Neural cell (in vitro differentiated cells): ENCODE measurements around the gene CHRNA4. TPM values are rescaled to one million over a fixed set of nuclear protein-coding genes. Genes with fewer than 3 reads are reported as not detected.

ENCODE experiments used
- H2AFZ ChIP-seq: fragments of 200-600, 300-800 bp; sonication (generic), shearing (Covaris generic); 2 replicates; pipeline ENCODE4 v1.6.0; 2014; ENCODE audit warnings: low read depth, mild to moderate bottlenecking, antibody characterized with exemption, low read length, moderate library complexity
- H3F3A ChIP-seq: fragments of 200-600 bp; shearing (Covaris generic); 2 replicates; pipeline ENCODE4 v1.6.1; 2016; ENCODE audit warnings: mild to moderate bottlenecking, moderate library complexity, mixed read lengths, antibody characterized with exemption, low read length; ENCODE audit not compliant: insufficient read depth, poor library complexity, severe bottlenecking
- H3K27ac ChIP-seq: fragments of 200-600, 300-800 bp; sonication (generic), shearing (Covaris generic); 2 replicates; pipeline ENCODE4 v1.5.1; 2014; ENCODE audit warnings: mild to moderate bottlenecking, low read length, moderate library complexity
- H3K27me3 ChIP-seq: fragments of 300-800, 200-600 bp; sonication (generic), shearing (Covaris generic); 2 replicates; pipeline ENCODE4 v1.6.0; 2014; ENCODE audit warnings: mild to moderate bottlenecking, low read depth, low read length, moderate library complexity; ENCODE audit not compliant: insufficient read depth
- H3K36me3 ChIP-seq: fragments of 300-800, 200-600 bp; sonication (generic), shearing (Covaris generic); 2 replicates; pipeline ENCODE4 v1.5.1; 2014; ENCODE audit warnings: mild to moderate bottlenecking, antibody characterized with exemption, low read length, moderate library complexity; ENCODE audit not compliant: insufficient read depth
- H3K4me2 ChIP-seq: fragments of 300-800, 200-600 bp; sonication (generic), shearing (Covaris generic); 2 replicates; pipeline ENCODE4 v1.6.0; 2014; ENCODE audit warnings: mild to moderate bottlenecking, low read length
- H3K4me3 ChIP-seq: fragments of 300-800, 200-600 bp; sonication (generic), shearing (Covaris generic); 2 replicates; pipeline ENCODE4 v1.5.1; 2014; ENCODE audit warnings: mild to moderate bottlenecking, low read length, moderate library complexity
- H3K79me2 ChIP-seq: fragments of 200-600 bp; shearing (Covaris generic); replicated peaks from 2 replicates; pipeline ENCODE4 v1.6.0; 2014; ENCODE audit warnings: mild to moderate bottlenecking, low read length, moderate library complexity; ENCODE audit not compliant: insufficient read depth
- H3K9ac ChIP-seq: fragments of 300-800, 200-600 bp; sonication (generic), shearing (Covaris generic); 2 replicates; pipeline ENCODE4 v1.6.1; 2016; ENCODE audit warnings: mild to moderate bottlenecking, low read length, mixed read lengths
- H3K9me2 ChIP-seq: fragments of 200-600 bp; shearing (Covaris generic); 2 replicates; pipeline ENCODE4 v1.6.1; 2016; ENCODE audit warnings: mild to moderate bottlenecking, low read length, mixed read lengths; ENCODE audit not compliant: insufficient read depth
- H3K9me3 ChIP-seq: fragments of 200-600, 300-800 bp; sonication (generic), shearing (Covaris generic); 2 replicates; pipeline ENCODE4 v1.6.1; 2016; ENCODE audit warnings: mild to moderate bottlenecking, mixed run types, low read length, moderate library complexity, mixed read lengths
- H4K20me1 ChIP-seq: fragments of 200-600 bp; shearing (Covaris generic); 2 replicates; pipeline ENCODE4 v1.6.1; 2016; ENCODE audit warnings: mild to moderate bottlenecking, mixed run types; ENCODE audit not compliant: insufficient read depth
- EP300 ChIP-seq: fragments of 450-650 bp; conservative IDR thresholded peaks from 2 replicates; pipeline ENCODE4 v1.6.1; 2014; ENCODE audit warnings: antibody characterized with exemption, mild to moderate bottlenecking, moderate library complexity; ENCODE audit not compliant: poor library complexity, severe bottlenecking
- EZH2 ChIP-seq: fragments of 200-600, 300-800 bp; shearing (Covaris generic), sonication (generic); IDR thresholded peaks from 2 replicates; pipeline ENCODE4 v1.6.1; 2014; ENCODE audit warnings: antibody characterized with exemption, low read length, borderline replicate concordance, mild to moderate bottlenecking; ENCODE audit not compliant: insufficient read depth, poor library complexity, severe bottlenecking
- MXI1 ChIP-seq: fragments of 450-650 bp; conservative IDR thresholded peaks from 2 replicates; pipeline ENCODE4 v1.6.1; 2014; ENCODE audit warnings: antibody characterized with exemption, mild to moderate bottlenecking; ENCODE audit not compliant: poor library complexity, severe bottlenecking
- POLR2AphosphoS5 ChIP-seq: IDR thresholded peaks from 2 replicates; pipeline ENCODE4 v1.6.1; 2012
- RAD21 ChIP-seq: fragments of 450-650 bp; conservative IDR thresholded peaks from 2 replicates; pipeline ENCODE4 v1.6.1; 2014; ENCODE audit warnings: antibody characterized with exemption, mild to moderate bottlenecking, moderate library complexity
- SMC3 ChIP-seq: fragments of 450-650 bp; conservative IDR thresholded peaks from 2 replicates; pipeline ENCODE4 v1.6.1; 2014; ENCODE audit warnings: antibody characterized with exemption, mild to moderate bottlenecking, moderate library complexity; ENCODE audit not compliant: poor library complexity
- TAF1 ChIP-seq: IDR thresholded peaks from 2 replicates; pipeline ENCODE4 v1.6.1; 2012; ENCODE audit warnings: low read depth
- polyA plus RNA-seq: library from polyadenylated mRNA; depleted of rRNA; stranded (reverse); fragments of >200 nt; gene quantifications from 2 replicates; pipeline ENCODE4 v1.2.3, GENCODE V29; 2014
- TF ChIP-seq, protein P1 (sequence below): IDR thresholded peaks from 2 replicates; pipeline ENCODE4 v1.6.1; 2012; ENCODE audit warnings: borderline replicate concordance
- TF ChIP-seq, protein P2 (sequence below): fragments of 450-650 bp; IDR thresholded peaks from 2 replicates; pipeline ENCODE4 v1.5.1; 2014; ENCODE audit warnings: antibody characterized with exemption, mild to moderate bottlenecking, moderate library complexity; ENCODE audit not compliant: poor library complexity, severe bottlenecking

CHRNA4 gene
- polyA plus RNA-seq, 1 donor from 2014 or later, result 6.8 TPM

DNA sequence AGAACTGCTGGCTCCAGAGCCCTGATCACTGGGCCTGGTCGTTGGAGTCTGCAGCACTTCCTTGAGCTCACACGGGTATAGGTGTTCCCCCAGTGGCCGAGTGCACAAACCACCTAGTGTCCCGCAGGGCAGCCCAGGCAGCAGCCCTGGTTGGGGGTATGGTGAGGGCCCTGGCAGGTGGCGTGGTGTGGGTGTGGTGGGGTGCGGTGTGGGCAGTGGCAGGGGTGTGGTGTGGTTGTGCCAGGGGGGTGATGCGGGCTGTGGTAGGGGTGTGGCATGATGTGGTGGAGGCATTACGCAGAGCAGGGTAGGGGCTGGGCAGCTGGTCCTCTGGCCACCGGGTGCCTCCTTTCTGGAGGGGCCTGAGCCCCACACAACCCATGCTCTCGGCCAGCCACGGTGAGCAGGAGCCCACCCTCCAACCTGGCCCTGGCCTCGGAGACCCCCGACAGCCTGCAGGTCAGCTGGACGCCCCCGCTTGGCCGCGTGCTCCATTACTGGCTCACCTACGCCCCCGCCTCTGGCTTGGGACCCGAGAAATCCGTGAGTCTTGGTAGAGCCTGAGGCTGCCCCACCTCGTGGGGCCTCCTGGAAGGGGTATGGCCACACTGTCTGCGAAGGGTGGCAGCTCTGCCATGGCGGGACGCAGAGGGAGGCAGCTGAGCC lies 47.7 kb downstream of the CHRNA4 start:
- Histone ChIP-seq H4K20me1 (no peaks in the 10 kb centered on the region), H2AFZ (no peak overlapping the region), H3K27ac (no peak overlapping the region), H3K36me3 (no peaks in the 10 kb centered on the region), H3K4me3 (no peak overlapping the region), H3K9ac (no peak overlapping the region), H3K79me2 (no peaks in the 10 kb centered on the region), H3K9me2 (no peaks in the 10 kb centered on the region), H3K27me3 (no peaks in the 10 kb centered on the region), H3K4me2 (no peak overlapping the region), H3F3A (no peaks in the 10 kb centered on the region), H3K9me3 (no peaks in the 10 kb centered on the region)
- TF ChIP-seq POLR2AphosphoS5, result no peak
- TF ChIP-seq, protein P1, sequence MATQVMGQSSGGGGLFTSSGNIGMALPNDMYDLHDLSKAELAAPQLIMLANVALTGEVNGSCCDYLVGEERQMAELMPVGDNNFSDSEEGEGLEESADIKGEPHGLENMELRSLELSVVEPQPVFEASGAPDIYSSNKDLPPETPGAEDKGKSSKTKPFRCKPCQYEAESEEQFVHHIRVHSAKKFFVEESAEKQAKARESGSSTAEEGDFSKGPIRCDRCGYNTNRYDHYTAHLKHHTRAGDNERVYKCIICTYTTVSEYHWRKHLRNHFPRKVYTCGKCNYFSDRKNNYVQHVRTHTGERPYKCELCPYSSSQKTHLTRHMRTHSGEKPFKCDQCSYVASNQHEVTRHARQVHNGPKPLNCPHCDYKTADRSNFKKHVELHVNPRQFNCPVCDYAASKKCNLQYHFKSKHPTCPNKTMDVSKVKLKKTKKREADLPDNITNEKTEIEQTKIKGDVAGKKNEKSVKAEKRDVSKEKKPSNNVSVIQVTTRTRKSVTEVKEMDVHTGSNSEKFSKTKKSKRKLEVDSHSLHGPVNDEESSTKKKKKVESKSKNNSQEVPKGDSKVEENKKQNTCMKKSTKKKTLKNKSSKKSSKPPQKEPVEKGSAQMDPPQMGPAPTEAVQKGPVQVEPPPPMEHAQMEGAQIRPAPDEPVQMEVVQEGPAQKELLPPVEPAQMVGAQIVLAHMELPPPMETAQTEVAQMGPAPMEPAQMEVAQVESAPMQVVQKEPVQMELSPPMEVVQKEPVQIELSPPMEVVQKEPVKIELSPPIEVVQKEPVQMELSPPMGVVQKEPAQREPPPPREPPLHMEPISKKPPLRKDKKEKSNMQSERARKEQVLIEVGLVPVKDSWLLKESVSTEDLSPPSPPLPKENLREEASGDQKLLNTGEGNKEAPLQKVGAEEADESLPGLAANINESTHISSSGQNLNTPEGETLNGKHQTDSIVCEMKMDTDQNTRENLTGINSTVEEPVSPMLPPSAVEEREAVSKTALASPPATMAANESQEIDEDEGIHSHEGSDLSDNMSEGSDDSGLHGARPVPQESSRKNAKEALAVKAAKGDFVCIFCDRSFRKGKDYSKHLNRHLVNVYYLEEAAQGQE, result no peak

DNA sequence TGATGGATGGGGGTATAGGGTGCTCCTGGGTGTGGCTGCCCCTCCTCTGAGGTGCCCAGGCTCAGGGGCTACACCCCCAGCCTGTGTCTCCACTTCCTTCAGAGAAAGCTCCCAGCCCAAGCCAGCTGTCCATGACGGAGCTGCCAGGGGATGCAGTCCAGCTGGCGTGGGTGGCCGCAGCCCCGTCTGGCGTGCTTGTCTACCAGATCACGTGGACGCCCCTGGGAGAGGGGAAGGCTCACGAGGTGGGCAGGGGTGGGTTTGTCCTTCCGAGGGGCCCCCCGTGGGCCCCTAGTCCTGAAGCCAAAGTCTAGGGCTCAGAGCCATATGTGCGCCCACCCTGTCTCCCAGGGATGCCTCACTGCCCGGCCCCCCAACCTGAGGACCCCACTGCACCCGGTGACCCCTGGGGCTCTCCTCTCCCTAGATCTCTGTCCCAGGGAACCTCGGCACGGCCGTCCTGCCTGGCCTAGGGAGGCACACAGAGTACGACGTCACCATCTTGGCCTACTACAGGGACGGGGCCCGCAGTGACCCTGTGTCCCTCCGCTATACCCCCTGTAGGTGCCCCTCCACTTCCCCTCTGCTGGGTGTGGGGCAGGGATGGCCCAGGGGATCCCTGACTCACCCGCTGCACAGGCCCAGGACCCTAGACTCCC lies 48.3 kb downstream of the CHRNA4 start:
- Histone ChIP-seq H2AFZ (no peak overlapping the region), H3K79me2 (no peaks in the 10 kb centered on the region), H3K27ac (no peak overlapping the region), H3K36me3 (no peaks in the 10 kb centered on the region), H3K9me2 (no peaks in the 10 kb centered on the region), H4K20me1 (no peaks in the 10 kb centered on the region), H3K4me3 (no peak overlapping the region), H3K9me3 (no peaks in the 10 kb centered on the region), H3K4me2 (no peak overlapping the region), H3F3A (no peaks in the 10 kb centered on the region), H3K9ac (no peak overlapping the region), H3K27me3 (no peaks in the 10 kb centered on the region)
- no peak for TF ChIP-seq RAD21
- TF ChIP-seq EZH2, result no peak

DNA sequence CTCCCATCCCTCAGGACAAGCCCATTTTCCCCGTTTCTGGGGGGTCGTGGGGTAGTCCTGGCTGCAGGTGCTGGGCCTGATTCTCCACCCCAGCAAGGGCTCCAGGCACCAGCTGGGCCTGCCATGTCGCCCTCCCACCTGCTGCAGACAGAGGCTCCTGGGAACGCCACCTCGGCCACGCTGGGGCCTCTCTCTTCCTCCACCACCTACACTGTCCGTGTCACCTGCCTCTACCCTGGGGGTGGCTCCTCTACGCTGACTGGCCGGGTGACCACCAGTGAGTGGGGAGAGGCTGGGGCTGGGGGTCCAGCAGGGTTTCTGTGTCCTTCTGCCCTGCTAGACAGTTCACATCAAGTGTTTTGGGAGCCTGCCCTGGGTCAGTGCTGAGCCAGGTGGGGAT lies 48.9 kb downstream of the CHRNA4 start:
- Histone ChIP-seq H3K79me2 (no peaks in the 10 kb centered on the region), H3K4me2 (no peak overlapping the region), H3K36me3 (no peaks in the 10 kb centered on the region), H3K9me2 (no peaks in the 10 kb centered on the region), H3K9me3 (no peaks in the 10 kb centered on the region), H3F3A (no peaks in the 10 kb centered on the region), H4K20me1 (no peaks in the 10 kb centered on the region), H2AFZ (no peak overlapping the region), H3K4me3 (no peak overlapping the region), H3K27me3 (no peaks in the 10 kb centered on the region), H3K9ac (no peak overlapping the region), H3K27ac (no peak overlapping the region)
- TF ChIP-seq, protein P1, result no peak
- no peak for TF ChIP-seq TAF1
- TF ChIP-seq EP300, result no peak
- TF ChIP-seq POLR2AphosphoS5, result no peak
- no peak for TF ChIP-seq RAD21
- no peak for TF ChIP-seq SMC3
- TF ChIP-seq, protein P2, sequence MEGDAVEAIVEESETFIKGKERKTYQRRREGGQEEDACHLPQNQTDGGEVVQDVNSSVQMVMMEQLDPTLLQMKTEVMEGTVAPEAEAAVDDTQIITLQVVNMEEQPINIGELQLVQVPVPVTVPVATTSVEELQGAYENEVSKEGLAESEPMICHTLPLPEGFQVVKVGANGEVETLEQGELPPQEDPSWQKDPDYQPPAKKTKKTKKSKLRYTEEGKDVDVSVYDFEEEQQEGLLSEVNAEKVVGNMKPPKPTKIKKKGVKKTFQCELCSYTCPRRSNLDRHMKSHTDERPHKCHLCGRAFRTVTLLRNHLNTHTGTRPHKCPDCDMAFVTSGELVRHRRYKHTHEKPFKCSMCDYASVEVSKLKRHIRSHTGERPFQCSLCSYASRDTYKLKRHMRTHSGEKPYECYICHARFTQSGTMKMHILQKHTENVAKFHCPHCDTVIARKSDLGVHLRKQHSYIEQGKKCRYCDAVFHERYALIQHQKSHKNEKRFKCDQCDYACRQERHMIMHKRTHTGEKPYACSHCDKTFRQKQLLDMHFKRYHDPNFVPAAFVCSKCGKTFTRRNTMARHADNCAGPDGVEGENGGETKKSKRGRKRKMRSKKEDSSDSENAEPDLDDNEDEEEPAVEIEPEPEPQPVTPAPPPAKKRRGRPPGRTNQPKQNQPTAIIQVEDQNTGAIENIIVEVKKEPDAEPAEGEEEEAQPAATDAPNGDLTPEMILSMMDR, result no peak
- TF ChIP-seq MXI1, result no peak
- no peak for TF ChIP-seq EZH2
